Breast epithelium (tissue), 3 donors: ENCODE results near the gene NFE2L2.

Experiments
- CTCF ChIP-seq, 3 donors: fragments of 450-650 bp; IDR thresholded peaks; one replicate each; pipeline ENCODE4 v1.5.1; 2016 to 2017; ENCODE audit warnings: antibody characterized with exemption in 3 of 3, mild to moderate bottlenecking in 3 of 3, moderate library complexity in 3 of 3
- POLR2A ChIP-seq: fragments of 450-650 bp; IDR thresholded peaks from one replicate; pipeline ENCODE4 v1.6.1; 2016; ENCODE audit warnings: antibody characterized with exemption, mild to moderate bottlenecking, moderate library complexity
- POLR2AphosphoS5 ChIP-seq, 3 donors: sonication (generic); formaldehyde crosslinking; IDR thresholded peaks; one replicate each; pipeline ENCODE4 v1.6.1; 2017; ENCODE audit warnings: antibody characterized with exemption in 3 of 3

- TF ChIP-seq CTCF (IDR thresholded peaks at IDR 0.05) (no peak), POLR2A (no peak), POLR2AphosphoS5 (IDR thresholded peaks at IDR 0.05) (no peak)
These were observed 26.6 kb downstream of the NFE2L2 start for GRCh38 chr2:177237932-177238331.
